CD4-positive, alpha-beta memory T cell (primary cell): ENCODE results near the gene OGFOD1. TPM values are rescaled to one million over a fixed set of nuclear protein-coding genes. Genes with fewer than 3 reads are reported as not detected.

Source experiments
- CTCF ChIA-PET: fragments of 350-600 bp; sonication (Branson Sonifier 250); formaldehyde crosslinking; loops from one replicate; lab custom pipeline; 2021; ENCODE audit warnings: inconsistent platforms; ENCODE audit not compliant: partially characterized antibody; lab: Charles Lee
- POLR2A ChIA-PET: fragments of 350-600 bp; sonication (Branson Sonifier 250); formaldehyde crosslinking; loops from one replicate; lab custom pipeline; 2021; ENCODE audit not compliant: partially characterized antibody; lab: Charles Lee
- DNase-seq, 5 donors: peaks; one replicate each; pipeline versions ENCODE4 v3.0.0 to v3.0.0-alpha.2; 2020 to 2022; ENCODE audit warnings: mixed read lengths in 1 of 5
- H3K27ac ChIP-seq: one replicate; pipeline ENCODE4 v1.7.0; 2013; ENCODE audit warnings: low read depth, low read length
- H3K27me3 ChIP-seq: 2 replicates; pipeline ENCODE4 v1.7.0; 2013; ENCODE audit warnings: mild to moderate bottlenecking, low read length, moderate library complexity; ENCODE audit not compliant: insufficient read depth
- H3K36me3 ChIP-seq: 2 replicates; pipeline ENCODE4 v1.7.0; 2013; ENCODE audit warnings: mild to moderate bottlenecking, low read length, moderate library complexity; ENCODE audit not compliant: insufficient read depth
- H3K4me1 ChIP-seq: 2 replicates; pipeline ENCODE4 v1.7.0; 2013; ENCODE audit warnings: mild to moderate bottlenecking, low read length, moderate library complexity; ENCODE audit not compliant: insufficient read depth
- H3K4me3 ChIP-seq, 2 donors: one replicate each; pipeline ENCODE4 v1.7.0; 2013; ENCODE audit warnings: low read length in 2 of 2, mild to moderate bottlenecking in 1 of 2
- H3K9me3 ChIP-seq, 2 donors: one replicate each; pipeline ENCODE4 v1.7.0; 2013; ENCODE audit warnings: low read length in 2 of 2, control low read depth in 1 of 2; ENCODE audit not compliant: control insufficient read depth in 1 of 2
- H3K27ac Mint-ChIP-seq, 7 donors: one replicate each; pipeline ENCODE4 v1.8.0; 2020 to 2021; ENCODE audit warnings: mixed read lengths in 7 of 7, mild to moderate bottlenecking in 6 of 7, inconsistent platforms in 3 of 7, moderate library complexity in 3 of 7
- H3K27me3 Mint-ChIP-seq, 2 donors: one replicate each; pipeline ENCODE4 v1.8.0; 2020 to 2021; ENCODE audit warnings: mixed read lengths in 2 of 2
- H3K36me3 Mint-ChIP-seq, 2 donors: one replicate each; pipeline ENCODE4 v1.8.0; 2020 to 2021; ENCODE audit warnings: mixed read lengths in 2 of 2, inconsistent platforms in 1 of 2, mild to moderate bottlenecking in 1 of 2
- H3K4me1 Mint-ChIP-seq, 4 donors: one replicate each; pipeline ENCODE4 v1.8.0; 2020 to 2021; ENCODE audit warnings: mixed read lengths in 4 of 4, mild to moderate bottlenecking in 1 of 4
- H3K4me3 Mint-ChIP-seq, 8 donors: one replicate each; pipeline ENCODE4 v1.8.0; 2020 to 2021; ENCODE audit warnings: mixed read lengths in 8 of 8, mild to moderate bottlenecking in 7 of 8, moderate library complexity in 6 of 8, inconsistent platforms in 3 of 8
- H3K9me3 Mint-ChIP-seq, 8 donors: one replicate each; pipeline ENCODE4 v1.8.0; 2020 to 2021; ENCODE audit warnings: mixed read lengths in 8 of 8, mild to moderate bottlenecking in 5 of 8, inconsistent platforms in 3 of 8, moderate library complexity in 1 of 8
- intact Hi-C: fragments of 100-400 bp; cut with micrococcal nuclease; formaldehyde crosslinking; loops from one replicate; pipeline ENCODE4 v1.15.1; 2023
- polyA plus RNA-seq, 2 donors: library from polyadenylated mRNA; unstranded; fragments of 300-500 nt; fragmentation: Illumina TruSeq; gene quantifications; one replicate each; pipeline ENCODE4 v1.2.3, GENCODE V29; 2021
- total RNA-seq, 2 experiments: library from RNA; stranded (reverse); gene quantifications; one replicate each; pipeline ENCODE4 v1.2.3, GENCODE V29; 2021

Gene OGFOD1
- total and polyA plus RNA-seq, 4 experiments from 2014 or later = 42.7 to 151 (median 81.3) TPM

DNA sequence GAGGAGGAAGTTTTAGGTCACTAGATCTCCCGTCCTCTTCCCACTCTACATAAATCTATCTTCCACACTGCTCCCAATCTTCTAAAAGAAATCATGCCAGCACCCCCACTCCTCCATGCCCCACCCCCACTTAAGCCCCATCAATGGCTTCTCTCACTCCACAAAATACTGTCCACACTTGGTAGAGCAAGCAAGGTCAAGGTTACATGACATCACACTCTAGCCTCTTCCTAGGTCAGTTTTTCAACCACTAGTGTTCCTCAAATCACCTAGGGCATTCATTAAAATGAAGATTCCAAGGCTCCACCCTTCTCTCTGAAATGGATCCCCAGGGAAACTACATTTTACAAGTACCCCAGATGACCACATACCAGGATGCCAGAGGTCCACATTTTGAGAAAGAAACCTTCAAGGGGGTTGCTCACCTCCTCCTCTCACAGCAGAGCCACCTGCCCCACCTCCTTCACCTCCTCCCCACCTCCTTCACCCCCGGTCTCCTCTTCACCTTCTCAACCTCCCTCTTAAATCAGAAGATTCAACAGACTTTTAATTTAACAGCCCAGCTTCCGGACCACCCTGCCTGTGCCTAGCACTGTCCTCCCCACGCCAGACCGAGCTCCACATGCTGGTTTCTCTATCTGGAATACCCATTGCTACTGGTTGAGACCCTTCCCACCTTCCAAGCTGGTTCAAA lies 29.2 kb upstream of the OGFOD1 start:
- Histone ChIP-seq H3K4me1 (peaks cover 48% of the 10 kb centered on the region), H3K27me3 (no peaks in the 10 kb centered on the region), H3K9me3 (no peaks in the 10 kb centered on the region), H3K4me3 (no peak overlapping the region), H3K27ac (no peak overlapping the region), H3K36me3 (no peaks in the 10 kb centered on the region)
- H3K4me1 Mint-ChIP-seq = peaks cover 36 to 48% (median 42%) of the 10 kb centered on the region in 4 donors
- ChIA-PET POLR2A (interaction anchor here (1.1 kb wide), 1 partner anchor 29 kb away, joined by 4 read pairs; the partner anchor contains the start of genes NUDT21 and OGFOD1), CTCF (no interaction called here)
- H3K36me3 Mint-ChIP-seq = peaks cover 0 to 4% of the 10 kb centered on the region in 2 donors
- no peaks in the 10 kb centered on the region for H3K27me3 Mint-ChIP-seq
- DNase-seq = no peak
- peak overlapping the region in 4 of 8 donors; percentile 17 to 45 (median 18) for H3K4me3 Mint-ChIP-seq
- no peaks in the 10 kb centered on the region for H3K9me3 Mint-ChIP-seq
- intact Hi-C loops = loop anchor here (5.0 kb wide), 1 partner anchor 480 kb away; no protein-coding TSS in a partner anchor
- peak overlapping the region in 3 of 7 donors; percentile 1 to 79 (median 42) for H3K27ac Mint-ChIP-seq

DNA sequence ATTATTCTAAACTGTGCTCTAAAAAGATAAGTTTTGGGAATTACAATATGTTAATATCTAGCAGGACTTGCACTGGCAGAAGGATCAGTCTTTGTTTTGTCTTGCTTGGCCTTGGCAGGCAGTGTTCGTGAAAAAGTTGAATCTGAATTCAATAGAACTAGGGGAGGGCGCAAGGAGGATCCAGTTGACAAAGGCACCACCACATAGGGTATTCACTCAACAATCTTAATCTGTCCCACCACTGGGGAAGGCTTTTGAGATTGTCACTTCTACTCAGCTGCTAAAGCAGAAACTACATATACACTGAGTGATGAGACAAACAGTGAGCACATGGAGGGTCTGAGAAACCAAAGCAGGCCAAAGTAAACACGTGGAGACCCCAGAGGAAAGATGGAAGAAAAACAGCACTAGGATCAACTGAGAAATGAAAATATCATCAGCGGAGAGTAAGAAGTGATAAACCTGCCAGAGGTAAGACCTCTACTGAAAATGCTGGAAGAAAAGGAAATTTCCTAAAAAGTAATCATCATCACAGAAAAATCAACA lies 28.4 kb upstream of the OGFOD1 start:
- Mint-ChIP-seq H3K9me3 (no peaks in the 10 kb centered on the region), H3K27ac (peak overlapping the region in 3 of 7 donors; percentile 30 to 85 (median 47)), H3K4me3 (peak overlapping the region in 7 of 8 donors; percentile 22 to 96 (median 43)), H3K36me3 (peaks cover 0 to 4% of the 10 kb centered on the region in 2 donors), H3K27me3 (no peaks in the 10 kb centered on the region), H3K4me1 (peaks cover 35 to 48% (median 41%) of the 10 kb centered on the region in 4 donors)
- Histone ChIP-seq H3K4me3 (no peak overlapping the region), H3K36me3 (no peaks in the 10 kb centered on the region), H3K27ac (no peak overlapping the region), H3K27me3 (no peaks in the 10 kb centered on the region), H3K4me1 (peaks cover 44% of the 10 kb centered on the region), H3K9me3 (no peaks in the 10 kb centered on the region)
- ChIA-PET POLR2A (interaction anchor here (1.1 kb wide), 1 partner anchor 28 kb away, joined by 4 read pairs; the partner anchor contains the start of genes NUDT21 and OGFOD1), CTCF (interaction anchor here (0.7 kb wide), 1 partner anchor 67 kb away, joined by 3 read pairs; no protein-coding TSS in a partner anchor)
- intact Hi-C loops = loop anchor here (5.0 kb wide), 1 partner anchor 481 kb away; no protein-coding TSS in a partner anchor
- DNase-seq = no peak

DNA sequence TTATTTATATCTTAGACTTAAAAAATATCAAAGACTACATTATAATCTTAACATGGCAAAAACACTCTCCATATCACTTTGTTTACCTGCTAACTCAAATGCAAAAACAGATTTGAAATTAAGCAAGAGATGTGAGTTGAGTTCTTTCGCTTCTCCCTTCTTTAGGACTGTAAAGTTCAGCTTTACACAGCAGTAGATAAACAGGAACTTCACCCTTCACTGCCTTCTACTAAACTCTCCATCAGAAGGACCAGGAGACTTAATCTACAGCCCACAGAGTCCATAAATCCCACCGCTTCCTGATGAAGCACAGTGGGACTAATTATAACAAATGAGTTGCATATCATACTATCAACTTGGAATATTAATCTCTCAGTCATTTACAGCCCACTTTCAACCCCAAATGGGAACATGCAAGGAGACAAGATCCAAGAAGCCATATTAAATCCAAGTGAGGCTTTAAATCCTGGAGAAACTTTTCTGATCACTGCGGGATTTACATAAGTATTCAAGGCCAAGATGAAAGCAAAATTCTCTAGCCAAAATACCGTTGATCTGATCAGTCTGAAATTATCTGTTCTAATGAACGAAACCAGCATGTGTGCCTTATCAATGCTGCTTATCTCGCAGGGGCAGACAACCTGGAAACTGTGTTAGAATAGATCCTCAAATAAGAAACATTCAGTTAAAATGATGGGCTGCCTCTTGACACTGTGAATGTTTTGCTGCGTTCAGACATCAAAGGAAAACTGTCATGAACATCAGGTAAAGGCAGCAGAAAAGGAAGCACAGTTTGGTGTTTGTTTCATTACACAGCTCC lies 27.6 kb upstream of the OGFOD1 start:
- peak overlapping the region; percentile 65 to 70 for H3K4me3 ChIP-seq
- intact Hi-C loops = loop anchor here (5.0 kb wide), 1 partner anchor 481 kb away; no protein-coding TSS in a partner anchor
- H3K27ac ChIP-seq = peak overlapping the region; percentile 65
- H3K9me3 Mint-ChIP-seq = no peaks in the 10 kb centered on the region
- peaks cover 0 to 4% of the 10 kb centered on the region in 2 donors for H3K36me3 Mint-ChIP-seq
- no peaks in the 10 kb centered on the region for H3K9me3 ChIP-seq
- H3K4me1 ChIP-seq = peaks cover 44% of the 10 kb centered on the region
- H3K36me3 ChIP-seq = no peaks in the 10 kb centered on the region
- CTCF ChIA-PET = interaction anchor here (0.7 kb wide), 1 partner anchor 68 kb away, joined by 3 read pairs; no protein-coding TSS in a partner anchor
- peaks cover 34 to 48% (median 41%) of the 10 kb centered on the region in 4 donors for H3K4me1 Mint-ChIP-seq
- no peaks in the 10 kb centered on the region for H3K27me3 ChIP-seq
- POLR2A ChIA-PET = interaction anchor here (1.1 to 1.8 kb wide), 3 partner anchors 14 to 27 kb away, joined by 3 to 11 read pairs (median 4); partner anchors contain the start of genes NUDT21 and OGFOD1
- DNase-seq = peak in 4 of 5 donors; percentile 17 to 27 (median 20)
- peak overlapping the region; percentile 92 to 99 (median 96) for H3K4me3 Mint-ChIP-seq
- H3K27ac Mint-ChIP-seq = peak overlapping the region; percentile 84 to 97 (median 93)
- H3K27me3 Mint-ChIP-seq = no peaks in the 10 kb centered on the region

DNA sequence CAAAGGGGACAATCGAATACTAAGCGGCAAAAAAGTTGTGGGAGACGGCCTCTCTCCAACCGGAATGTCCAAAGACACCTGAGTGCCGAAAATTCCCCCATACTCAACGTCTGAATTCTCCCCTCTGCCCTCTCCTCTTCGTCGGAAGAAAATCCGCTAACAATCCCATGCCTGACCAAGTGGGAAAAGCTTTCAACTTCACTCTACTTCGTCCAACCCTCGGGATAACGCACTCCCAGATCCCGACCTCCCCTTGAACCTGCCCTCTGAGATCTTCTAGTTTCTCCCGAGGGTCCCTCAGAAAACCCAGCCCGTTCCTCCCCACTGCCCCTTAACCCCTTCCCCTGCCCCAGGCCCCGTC lies 27.0 kb upstream of the OGFOD1 start:
- Histone ChIP-seq H3K4me1 (peaks cover 44% of the 10 kb centered on the region), H3K9me3 (no peaks in the 10 kb centered on the region), H3K27me3 (no peaks in the 10 kb centered on the region), H3K27ac (peak overlapping the region; percentile 65), H3K4me3 (peak overlapping the region; percentile 65 to 70), H3K36me3 (no peaks in the 10 kb centered on the region)
- peaks cover 0 to 4% of the 10 kb centered on the region in 2 donors for H3K36me3 Mint-ChIP-seq
- no peaks in the 10 kb centered on the region for H3K27me3 Mint-ChIP-seq
- peak overlapping the region; percentile 84 to 97 (median 93) for H3K27ac Mint-ChIP-seq
- H3K4me3 Mint-ChIP-seq = peak overlapping the region; percentile 92 to 99 (median 96)
- no peak for DNase-seq
- ChIA-PET POLR2A (interaction anchor here (1.3 to 1.8 kb wide), 2 partner anchors 13 to 26 kb away, joined by 3 to 11 read pairs; partner anchors contain the start of genes NUDT21 and OGFOD1), CTCF (no interaction called here)
- H3K4me1 Mint-ChIP-seq = peaks cover 35 to 48% (median 41%) of the 10 kb centered on the region in 4 donors
- intact Hi-C loops = loop anchor here (5.0 kb wide), 1 partner anchor 482 kb away; no protein-coding TSS in a partner anchor
- H3K9me3 Mint-ChIP-seq = no peaks in the 10 kb centered on the region

DNA sequence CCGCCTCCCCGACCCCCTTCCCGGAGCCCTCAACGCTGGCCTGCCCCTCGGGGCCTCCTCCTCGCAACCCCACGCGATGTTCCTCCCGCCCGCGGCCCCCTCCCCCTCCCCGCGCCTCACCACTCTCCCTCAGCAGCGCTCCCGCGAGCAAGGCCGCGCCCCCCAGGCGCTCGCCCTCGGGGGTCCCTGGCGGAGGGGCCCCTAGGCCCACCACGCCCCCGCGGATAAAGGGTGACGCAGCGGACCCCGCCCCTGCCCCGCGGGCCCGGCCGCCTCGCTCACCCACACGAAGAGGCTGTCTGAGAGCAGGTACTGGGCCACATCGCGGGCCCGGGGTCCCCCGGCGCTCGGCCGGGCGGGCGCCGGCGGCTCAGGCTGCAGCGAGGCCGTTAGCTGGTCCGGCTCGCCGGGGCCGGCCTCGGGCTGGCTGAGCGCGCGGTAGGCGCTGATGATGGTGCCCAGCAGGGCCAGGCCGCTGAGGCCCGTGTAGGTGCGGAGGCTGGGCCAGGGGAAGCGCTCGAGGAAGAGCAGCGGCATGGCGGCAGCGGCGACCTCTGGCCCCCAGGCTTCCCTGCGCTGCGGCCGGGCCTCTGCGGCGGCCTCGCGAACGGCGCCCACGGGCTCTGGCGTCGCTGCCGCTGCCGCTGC lies 26.4 kb upstream of the OGFOD1 start:
- peaks cover 43% of the 10 kb centered on the region for H3K4me1 ChIP-seq
- Mint-ChIP-seq H3K27me3 (no peaks in the 10 kb centered on the region), H3K4me1 (peaks cover 35 to 47% (median 41%) of the 10 kb centered on the region in 4 donors), H3K4me3 (peak overlapping the region; percentile 92 to 99 (median 96)), H3K36me3 (peaks cover 0 to 7% of the 10 kb centered on the region in 2 donors), H3K27ac (peak overlapping the region in 6 of 7 donors; percentile 84 to 97 (median 90)), H3K9me3 (no peaks in the 10 kb centered on the region)
- DNase-seq = peak in 3 of 5 donors; percentile 36 to 54 (median 40)
- H3K27me3 ChIP-seq = no peaks in the 10 kb centered on the region
- no peaks in the 10 kb centered on the region for H3K9me3 ChIP-seq
- H3K36me3 ChIP-seq = no peaks in the 10 kb centered on the region
- intact Hi-C loops = loop anchor here (1.0 to 5.0 kb wide), 2 partner anchors 26 to 483 kb away; partner anchors contain the start of genes NUDT21 and OGFOD1
- peak overlapping the region in 1 of 2 donors; percentile 65 for H3K4me3 ChIP-seq
- peak overlapping the region; percentile 65 for H3K27ac ChIP-seq
- CTCF ChIA-PET = no interaction called here
- POLR2A ChIA-PET = interaction anchor here (1.3 to 1.8 kb wide), 2 partner anchors 13 to 26 kb away, joined by 3 to 11 read pairs; partner anchors contain the start of genes NUDT21 and OGFOD1

DNA sequence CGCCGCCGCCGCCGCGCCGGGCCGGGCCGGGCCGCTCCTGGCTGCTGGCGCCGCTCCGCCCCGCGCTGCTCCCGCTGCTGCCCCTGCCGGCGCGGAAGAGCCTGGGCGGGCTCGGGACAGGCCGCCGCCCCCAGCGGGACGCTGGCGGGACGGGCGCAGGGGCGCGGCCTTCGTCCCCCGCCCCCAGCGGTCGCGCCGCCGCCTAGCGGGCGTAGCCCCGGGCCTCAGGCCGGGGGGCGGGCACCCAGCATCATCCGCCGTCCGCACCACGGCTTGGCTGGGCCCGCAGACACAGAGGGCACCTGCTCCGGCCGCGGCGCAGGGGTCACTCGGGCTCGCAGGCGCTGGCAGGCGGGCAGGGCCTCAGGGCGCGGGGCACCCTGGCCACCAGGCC lies 25.9 kb upstream of the OGFOD1 start, which contains the start of gene AMFR:
Gene AMFR (minus strand): TSS at position 107 of the 394 bp plus-strand sequence. CDS start 218 bp downstream, outside the sequence.
- Mint-ChIP-seq H3K4me3 (peak within 1 kb of the TSS; percentile 92 to 99 (median 96)), H3K27me3 (no peaks in the 10 kb centered on the region), H3K27ac (peak within 1 kb of the TSS; percentile 84 to 97 (median 93)), H3K36me3 (peaks cover 4 to 12% of the 10 kb centered on the region in 2 donors), H3K9me3 (no peaks in the 10 kb centered on the region), H3K4me1 (peaks cover 30 to 42% (median 37%) of the 10 kb centered on the region in 4 donors)
- POLR2A ChIA-PET = interaction anchor here (1.8 kb wide), 1 partner anchor 25 kb away, joined by 11 read pairs; the partner anchor contains the start of genes NUDT21 and OGFOD1
- CTCF ChIA-PET = interaction anchor here (1.5 kb wide), 1 partner anchor 9 kb away, joined by 3 read pairs; no protein-coding TSS in a partner anchor
- DNase-seq = peak; percentile 63 to 83 (median 78)
- intact Hi-C loops = loop anchor here (1.0 kb wide), 1 partner anchor 26 kb away; the partner anchor contains the start of genes NUDT21 and OGFOD1
- Histone ChIP-seq H3K27ac (peak within 1 kb of the TSS; percentile 65), H3K36me3 (no peaks in the 10 kb centered on the region), H3K4me1 (peaks cover 38% of the 10 kb centered on the region), H3K27me3 (no peaks in the 10 kb centered on the region), H3K4me3 (peak within 1 kb of the TSS; percentile 65 to 70), H3K9me3 (no peaks in the 10 kb centered on the region)
